Liver (tissue), 9 donors: ENCODE measurements around the gene CWC22. TPM values are rescaled to one million over a fixed set of nuclear protein-coding genes. Genes with fewer than 3 reads are reported as not detected.

ENCODE experiments used
- DNase-seq: peaks from one replicate; pipeline ENCODE4 v3.0.0-alpha.2; 2017; ENCODE audit warnings: low spot score
- H3K27ac ChIP-seq, 2 donors: one replicate each; pipeline ENCODE4 v1.7.0; 2013; ENCODE audit warnings: inconsistent platforms in 2 of 2, low read length in 2 of 2, control low read depth in 1 of 2, low read depth in 1 of 2, mild to moderate bottlenecking in 1 of 2
- H3K27me3 ChIP-seq, 4 donors: one replicate each; pipeline versions ENCODE4 v1.6.1 to v1.7.0; 2013; ENCODE audit warnings: low read length in 3 of 4, inconsistent platforms in 1 of 4, mild to moderate bottlenecking in 1 of 4, moderate library complexity in 1 of 4; ENCODE audit not compliant: control insufficient read depth in 4 of 4, insufficient read depth in 4 of 4
- H3K36me3 ChIP-seq, 4 donors: one replicate each; pipeline versions ENCODE4 v1.6.1 to v1.7.0; 2013; ENCODE audit warnings: low read length in 3 of 4, mild to moderate bottlenecking in 3 of 4, low read depth in 1 of 4, moderate library complexity in 1 of 4; ENCODE audit not compliant: control insufficient read depth in 4 of 4, insufficient read depth in 3 of 4
- H3K4me1 ChIP-seq, 4 donors: one replicate each; pipeline versions ENCODE4 v1.6.1 to v1.7.0; 2013; ENCODE audit warnings: low read length in 3 of 4, mild to moderate bottlenecking in 3 of 4, moderate library complexity in 1 of 4; ENCODE audit not compliant: control insufficient read depth in 4 of 4, insufficient read depth in 4 of 4
- H3K4me3 ChIP-seq, 3 donors: one replicate each; pipeline versions ENCODE4 v1.6.1 to v1.7.0; 2013; ENCODE audit warnings: low read length in 3 of 3, control low read depth in 1 of 3, low read depth in 1 of 3, mild to moderate bottlenecking in 1 of 3
- H3K9ac ChIP-seq, 2 donors: one replicate each; pipeline ENCODE4 v1.7.0; 2013; ENCODE audit warnings: low read length in 2 of 2, mild to moderate bottlenecking in 2 of 2, moderate library complexity in 2 of 2, control low read depth in 1 of 2, low read depth in 1 of 2
- H3K9me3 ChIP-seq, 4 donors: one replicate each; pipeline versions ENCODE4 v1.6.1 to v1.7.0; 2013; ENCODE audit warnings: low read length in 3 of 4; ENCODE audit not compliant: control insufficient read depth in 4 of 4
- EGR1 ChIP-seq, 2 donors: IDR thresholded peaks; 2 replicates each; pipeline ENCODE4 v1.6.1; 2016 to 2018; ENCODE audit warnings: antibody characterized with exemption in 2 of 2, low read depth in 2 of 2
- FOXA1 ChIP-seq: IDR thresholded peaks from 2 replicates; pipeline ENCODE4 v1.6.1; 2016; ENCODE audit warnings: antibody characterized with exemption
- FOXA2 ChIP-seq: IDR thresholded peaks from 2 replicates; pipeline ENCODE4 v1.6.1; 2016; ENCODE audit warnings: antibody characterized with exemption
- GABPA ChIP-seq, 2 donors: IDR thresholded peaks in 1 of 2; conservative IDR thresholded peaks in 1 of 2; 2 replicates each; pipeline ENCODE4 v1.6.1; 2016; ENCODE audit warnings: antibody characterized with exemption in 2 of 2, mild to moderate bottlenecking in 1 of 2, moderate library complexity in 1 of 2
- HNF4A ChIP-seq, 2 donors: conservative IDR thresholded peaks; 2 replicates each; pipeline ENCODE4 v1.6.1; 2016; ENCODE audit warnings: antibody characterized with exemption in 2 of 2, mild to moderate bottlenecking in 2 of 2
- HNF4G ChIP-seq: IDR thresholded peaks from 2 replicates; pipeline ENCODE4 v1.6.1; 2016; ENCODE audit warnings: antibody characterized with exemption
- JUND ChIP-seq, 2 donors: IDR thresholded peaks; 2 replicates each; pipeline ENCODE4 v1.6.1; 2016; ENCODE audit warnings: antibody characterized with exemption in 2 of 2
- NR2F2 ChIP-seq: IDR thresholded peaks from 2 replicates; pipeline ENCODE4 v1.6.1; 2016; ENCODE audit warnings: antibody characterized with exemption
- RAD21 ChIP-seq, 2 donors: IDR thresholded peaks; 2 replicates each; pipeline ENCODE4 v1.6.1; 2016; ENCODE audit warnings: antibody characterized with exemption in 2 of 2, mild to moderate bottlenecking in 2 of 2
- RXRA ChIP-seq, 2 donors: IDR thresholded peaks; 2 replicates each; pipeline ENCODE4 v1.6.1; 2017 to 2018; ENCODE audit warnings: antibody characterized with exemption in 2 of 2, mild to moderate bottlenecking in 1 of 2
- SP1 ChIP-seq: IDR thresholded peaks from 2 replicates; pipeline ENCODE4 v1.6.1; 2018; ENCODE audit warnings: antibody characterized with exemption, mild to moderate bottlenecking
- TAF1 ChIP-seq: conservative IDR thresholded peaks from 2 replicates; pipeline ENCODE4 v1.6.1; 2016; ENCODE audit warnings: antibody characterized with exemption, mild to moderate bottlenecking
- YY1 ChIP-seq: IDR thresholded peaks from 2 replicates; pipeline ENCODE4 v1.6.1; 2016; ENCODE audit warnings: antibody characterized with exemption, mild to moderate bottlenecking
- WGBS: extraction: QIAGEN DNeasy Blood & Tissue Kit; methylation state at CpG from one replicate; pipeline ENCODE4 v1.1.7; 2013; 5-methylcytosine and 5-hydroxymethylcytosine counted together
- polyA plus RNA-seq, 2 donors: library from polyadenylated mRNA; stranded (reverse) in 1 of 2; unstranded in 1 of 2; fragments of 200-250 nt in 1 of 2; fragments of >200 nt in 1 of 2; fragmentation: Nextera tagmentation in 1 of 2; extraction: Ambion mirVana in 1 of 2; gene quantifications; one replicate each; pipeline versions ENCODE4 v1.2.1 to v1.2.3, GENCODE V29; 2013 to 2015
- total RNA-seq, 2 donors: library from RNA; depleted of rRNA; stranded (reverse); fragments of >200 nt; gene quantifications; one replicate each; pipeline ENCODE4 v1.2.3, GENCODE V29; 2014
- TF ChIP-seq, protein P1 (sequence below): IDR thresholded peaks from 2 replicates; pipeline ENCODE4 v1.6.1; 2016; ENCODE audit warnings: antibody characterized with exemption
- TF ChIP-seq, protein P2 (sequence below): fragments of 150-350 bp; IDR thresholded peaks from 2 replicates; pipeline ENCODE4 v1.5.1; 2017; ENCODE audit warnings: improper control_type of control experiment, low read depth, low read length; ENCODE audit not compliant: missing input control
- TF ChIP-seq, protein P3 (sequence below): IDR thresholded peaks from 2 replicates; pipeline ENCODE4 v1.6.1; 2016; ENCODE audit warnings: antibody characterized with exemption
- TF ChIP-seq, protein P4 (sequence below): IDR thresholded peaks from 2 replicates; pipeline ENCODE4 v1.6.1; 2016; ENCODE audit warnings: antibody characterized with exemption
- donor health status: healthy.
- donor health status: healthy.
- donor health status: healthy.
- donor health status: healthy.
- donor health status: healthy.

CWC22 gene
- total and polyA plus RNA-seq, 4 donors = 4.4 to 12.0 (median 7.7) TPM

DNA sequence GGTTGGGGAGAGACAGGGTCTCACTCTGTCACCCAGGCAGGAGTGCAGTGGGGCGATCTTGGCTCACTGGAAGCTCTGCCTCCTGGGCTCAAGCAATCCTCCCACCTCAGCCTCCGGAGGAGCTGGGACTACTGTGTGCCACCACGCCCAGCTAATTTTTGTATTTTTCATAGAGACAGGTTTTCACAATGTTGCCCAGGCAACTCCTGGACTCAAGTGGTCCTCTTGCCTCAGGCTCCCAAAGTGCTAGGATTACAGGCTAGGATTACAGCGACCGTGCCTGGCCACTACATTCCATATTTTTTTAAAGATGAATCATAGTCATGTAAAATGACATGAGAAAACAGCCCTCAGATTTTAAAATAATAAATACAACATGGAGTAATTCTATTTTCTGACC lies 32.3 kb downstream of the CWC22 start:
- no peaks in the 10 kb centered on the region for H3K27me3 ChIP-seq
- no peak overlapping the region for H3K9ac ChIP-seq
- no peak overlapping the region for H3K4me3 ChIP-seq
- no peaks in the 10 kb centered on the region for H3K4me1 ChIP-seq
- no peak for DNase-seq
- no peaks in the 10 kb centered on the region for H3K9me3 ChIP-seq
- WGBS = 99% methylated on average over 5 of the region's 5 CpGs
- no peak for TF ChIP-seq FOXA2
- no peak overlapping the region for H3K27ac ChIP-seq
- peaks cover 4 to 46% (median 30%) of the 10 kb centered on the region in 4 donors for H3K36me3 ChIP-seq

DNA sequence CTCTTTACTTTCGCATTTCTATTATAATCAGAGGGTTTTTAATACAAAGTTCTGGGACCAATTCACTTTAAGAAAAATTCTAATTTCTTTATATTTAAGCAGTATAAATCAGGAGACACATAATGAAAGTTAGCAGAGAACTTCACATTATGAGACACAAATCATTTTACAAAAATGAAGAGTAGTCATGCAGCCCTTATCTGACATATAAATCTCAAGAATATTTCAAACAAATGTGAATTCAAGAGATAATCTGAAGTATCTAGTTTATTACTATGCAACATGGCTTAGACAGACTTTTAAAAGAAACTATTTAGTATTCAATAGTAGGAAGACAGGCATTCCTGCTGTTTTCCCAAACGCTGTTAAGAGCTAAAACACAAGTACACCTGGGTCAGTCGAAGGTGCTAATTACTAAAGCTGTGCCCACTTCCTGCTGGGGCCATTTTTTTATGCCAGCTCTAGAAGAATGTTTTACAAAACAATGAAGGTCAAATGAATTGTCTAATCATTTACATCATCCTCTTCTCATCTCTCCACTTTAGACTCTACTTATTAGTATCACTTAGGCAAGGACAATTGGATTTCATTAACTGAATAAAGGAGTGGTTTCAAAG lies 40.2 kb downstream of the CWC22 start:
- H3K4me3 ChIP-seq = no peak overlapping the region
- H3K27me3 ChIP-seq = no peaks in the 10 kb centered on the region
- H3K27ac ChIP-seq = no peak overlapping the region
- peaks cover 3 to 48% (median 30%) of the 10 kb centered on the region in 4 donors for H3K36me3 ChIP-seq
- H3K9me3 ChIP-seq = no peaks in the 10 kb centered on the region
- H3K4me1 ChIP-seq = no peaks in the 10 kb centered on the region
- TF ChIP-seq, protein P1, sequence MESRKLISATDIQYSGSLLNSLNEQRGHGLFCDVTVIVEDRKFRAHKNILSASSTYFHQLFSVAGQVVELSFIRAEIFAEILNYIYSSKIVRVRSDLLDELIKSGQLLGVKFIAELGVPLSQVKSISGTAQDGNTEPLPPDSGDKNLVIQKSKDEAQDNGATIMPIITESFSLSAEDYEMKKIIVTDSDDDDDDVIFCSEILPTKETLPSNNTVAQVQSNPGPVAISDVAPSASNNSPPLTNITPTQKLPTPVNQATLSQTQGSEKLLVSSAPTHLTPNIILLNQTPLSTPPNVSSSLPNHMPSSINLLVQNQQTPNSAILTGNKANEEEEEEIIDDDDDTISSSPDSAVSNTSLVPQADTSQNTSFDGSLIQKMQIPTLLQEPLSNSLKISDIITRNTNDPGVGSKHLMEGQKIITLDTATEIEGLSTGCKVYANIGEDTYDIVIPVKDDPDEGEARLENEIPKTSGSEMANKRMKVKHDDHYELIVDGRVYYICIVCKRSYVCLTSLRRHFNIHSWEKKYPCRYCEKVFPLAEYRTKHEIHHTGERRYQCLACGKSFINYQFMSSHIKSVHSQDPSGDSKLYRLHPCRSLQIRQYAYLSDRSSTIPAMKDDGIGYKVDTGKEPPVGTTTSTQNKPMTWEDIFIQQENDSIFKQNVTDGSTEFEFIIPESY = no peak
- H3K9ac ChIP-seq = no peak overlapping the region
- DNase-seq = no peak
- 92% methylated on average over 3 of the region's 3 CpGs for WGBS

GRCh38 chr2:179965291-179966258 lies 41.5 kb downstream of the CWC22 start:
- Histone ChIP-seq H3K27ac (no peak overlapping the region), H3K36me3 (peaks cover 2 to 50% (median 24%) of the 10 kb centered on the region in 4 donors), H3K9ac (no peak overlapping the region), H3K4me1 (no peaks in the 10 kb centered on the region), H3K9me3 (no peaks in the 10 kb centered on the region), H3K27me3 (no peaks in the 10 kb centered on the region), H3K4me3 (no peak overlapping the region)
- DNase-seq = no peak
- 93% methylated on average over 7 of the region's 7 CpGs for WGBS
- TF ChIP-seq, protein P2, sequence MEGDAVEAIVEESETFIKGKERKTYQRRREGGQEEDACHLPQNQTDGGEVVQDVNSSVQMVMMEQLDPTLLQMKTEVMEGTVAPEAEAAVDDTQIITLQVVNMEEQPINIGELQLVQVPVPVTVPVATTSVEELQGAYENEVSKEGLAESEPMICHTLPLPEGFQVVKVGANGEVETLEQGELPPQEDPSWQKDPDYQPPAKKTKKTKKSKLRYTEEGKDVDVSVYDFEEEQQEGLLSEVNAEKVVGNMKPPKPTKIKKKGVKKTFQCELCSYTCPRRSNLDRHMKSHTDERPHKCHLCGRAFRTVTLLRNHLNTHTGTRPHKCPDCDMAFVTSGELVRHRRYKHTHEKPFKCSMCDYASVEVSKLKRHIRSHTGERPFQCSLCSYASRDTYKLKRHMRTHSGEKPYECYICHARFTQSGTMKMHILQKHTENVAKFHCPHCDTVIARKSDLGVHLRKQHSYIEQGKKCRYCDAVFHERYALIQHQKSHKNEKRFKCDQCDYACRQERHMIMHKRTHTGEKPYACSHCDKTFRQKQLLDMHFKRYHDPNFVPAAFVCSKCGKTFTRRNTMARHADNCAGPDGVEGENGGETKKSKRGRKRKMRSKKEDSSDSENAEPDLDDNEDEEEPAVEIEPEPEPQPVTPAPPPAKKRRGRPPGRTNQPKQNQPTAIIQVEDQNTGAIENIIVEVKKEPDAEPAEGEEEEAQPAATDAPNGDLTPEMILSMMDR = no peak
- TF ChIP-seq, protein P3, sequence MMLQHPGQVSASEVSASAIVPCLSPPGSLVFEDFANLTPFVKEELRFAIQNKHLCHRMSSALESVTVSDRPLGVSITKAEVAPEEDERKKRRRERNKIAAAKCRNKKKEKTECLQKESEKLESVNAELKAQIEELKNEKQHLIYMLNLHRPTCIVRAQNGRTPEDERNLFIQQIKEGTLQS = no peak
- TF ChIP-seq GABPA (IDR thresholded peaks at IDR 0.05 in 1 of 2, conservative IDR thresholded peaks at IDR 0.05 in 1 of 2) = no peak
- no peak for TF ChIP-seq NR2F2
- TF ChIP-seq SP1 = no peak
- no peak for TF ChIP-seq RXRA (IDR thresholded peaks at IDR 0.05)
- TF ChIP-seq FOXA1 = no peak
- no peak for TF ChIP-seq RAD21 (IDR thresholded peaks at IDR 0.05)
- no peak for TF ChIP-seq JUND (IDR thresholded peaks at IDR 0.05)
- TF ChIP-seq HNF4G = no peak
- no peak for TF ChIP-seq YY1
- TF ChIP-seq, protein P4, sequence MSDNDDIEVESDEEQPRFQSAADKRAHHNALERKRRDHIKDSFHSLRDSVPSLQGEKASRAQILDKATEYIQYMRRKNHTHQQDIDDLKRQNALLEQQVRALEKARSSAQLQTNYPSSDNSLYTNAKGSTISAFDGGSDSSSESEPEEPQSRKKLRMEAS = no peak
- TF ChIP-seq TAF1 = no peak
- TF ChIP-seq HNF4A (conservative IDR thresholded peaks at IDR 0.05) = no peak
- no peak for TF ChIP-seq FOXA2
- no peak for TF ChIP-seq EGR1 (IDR thresholded peaks at IDR 0.05; ENCODE audit: low read depth in 2 of 2)
- TF ChIP-seq, protein P1 = no peak
